Kidney epithelial cell (primary cell): Measurements from ENCODE around the gene FILIP1. TPM values are rescaled to one million over a fixed set of nuclear protein-coding genes. Genes with fewer than 3 reads are reported as not detected.

Experiments
- total RNA-seq: library from RNA; depleted of rRNA; stranded (reverse); fragments of >200 nt; gene quantifications from 2 replicates; pipeline ENCODE4 v1.2.3, GENCODE V29; 2015

Gene FILIP1
- total RNA-seq, 1 donor from 2014 or later = 0.04 TPM

Other genes starting within 250 kb of the FILIP1 start
- 171 and 181 TPM in 2 replicates for gene COX7A2, start 250.0 kb downstream of the FILIP1 start, total RNA-seq
- gene TMEM30A, start 209.0 kb downstream of the FILIP1 start, total RNA-seq = 88.9 TPM in 2 replicates
- gene SENP6, start 108.1 kb upstream of the FILIP1 start, total RNA-seq = 68.5 and 70.4 TPM in 2 replicates